Choroid plexus epithelial cell (primary cell): ENCODE results near the gene PRR5L.

Experiments used
- DNase-seq: peaks from one replicate; pipeline ENCODE4 v3.0.0-alpha.2; 2010; ENCODE audit warnings: low read depth
- H3K4me3 ChIP-seq: 2 replicates; pipeline ENCODE4 v1.5.1; 2011; ENCODE audit warnings: low read depth, mild to moderate bottlenecking, control low read depth, low read length, moderate library complexity
- TF ChIP-seq, protein P1 (sequence below): conservative IDR thresholded peaks from 2 replicates; pipeline ENCODE4 v1.5.1; 2011; ENCODE audit warnings: low read depth, mild to moderate bottlenecking, control low read depth, inconsistent platforms, low read length, moderate library complexity

PRR5L gene

DNA sequence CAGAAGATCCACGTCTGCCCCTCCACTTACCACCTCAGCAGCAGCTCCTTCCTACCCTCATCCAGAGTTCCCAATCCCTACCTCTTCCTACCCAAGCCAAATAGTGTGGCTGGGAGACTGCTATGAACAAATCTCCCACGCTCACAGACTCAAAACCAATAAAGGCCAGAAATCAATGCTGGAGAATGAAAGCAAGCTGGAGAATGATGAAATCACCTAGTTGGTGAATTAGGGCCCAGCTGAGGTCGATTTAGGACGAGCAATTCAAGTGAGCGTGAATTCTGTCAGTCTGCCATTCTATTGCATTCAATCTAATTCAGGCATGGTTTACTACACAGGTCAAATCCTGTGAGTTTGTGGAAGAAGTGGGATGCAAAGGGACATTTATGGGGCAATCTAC is 29.3 kb upstream of the PRR5L start:
- TF ChIP-seq, protein P1, sequence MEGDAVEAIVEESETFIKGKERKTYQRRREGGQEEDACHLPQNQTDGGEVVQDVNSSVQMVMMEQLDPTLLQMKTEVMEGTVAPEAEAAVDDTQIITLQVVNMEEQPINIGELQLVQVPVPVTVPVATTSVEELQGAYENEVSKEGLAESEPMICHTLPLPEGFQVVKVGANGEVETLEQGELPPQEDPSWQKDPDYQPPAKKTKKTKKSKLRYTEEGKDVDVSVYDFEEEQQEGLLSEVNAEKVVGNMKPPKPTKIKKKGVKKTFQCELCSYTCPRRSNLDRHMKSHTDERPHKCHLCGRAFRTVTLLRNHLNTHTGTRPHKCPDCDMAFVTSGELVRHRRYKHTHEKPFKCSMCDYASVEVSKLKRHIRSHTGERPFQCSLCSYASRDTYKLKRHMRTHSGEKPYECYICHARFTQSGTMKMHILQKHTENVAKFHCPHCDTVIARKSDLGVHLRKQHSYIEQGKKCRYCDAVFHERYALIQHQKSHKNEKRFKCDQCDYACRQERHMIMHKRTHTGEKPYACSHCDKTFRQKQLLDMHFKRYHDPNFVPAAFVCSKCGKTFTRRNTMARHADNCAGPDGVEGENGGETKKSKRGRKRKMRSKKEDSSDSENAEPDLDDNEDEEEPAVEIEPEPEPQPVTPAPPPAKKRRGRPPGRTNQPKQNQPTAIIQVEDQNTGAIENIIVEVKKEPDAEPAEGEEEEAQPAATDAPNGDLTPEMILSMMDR: no peak
- DNase-seq: no peak
- no peak overlapping the region for H3K4me3 ChIP-seq

GRCh38 chr11:36268337-36268985 is 27.6 kb upstream of the PRR5L start:
- DNase-seq: no peak
- TF ChIP-seq, protein P1: no peak
- no peak overlapping the region for H3K4me3 ChIP-seq

DNA sequence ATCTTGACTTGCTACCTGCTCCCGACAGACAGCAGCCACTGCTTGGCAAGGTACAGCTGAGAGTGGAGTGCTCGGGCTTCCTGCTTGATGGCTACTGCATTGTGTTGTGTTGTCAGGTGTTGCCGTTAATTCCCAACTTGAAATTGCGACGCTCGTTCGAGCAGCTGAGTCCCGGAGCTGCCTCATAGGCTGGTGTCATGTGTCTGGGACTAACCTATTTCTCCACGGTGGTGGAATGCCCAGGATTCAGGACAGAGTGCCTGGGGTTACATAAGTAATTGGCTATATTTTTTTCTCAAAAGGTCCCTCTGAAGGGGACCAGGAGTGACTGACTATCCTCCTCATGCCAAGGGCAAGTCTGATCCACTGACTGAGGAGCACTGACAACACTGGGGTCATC is 25.4 kb upstream of the PRR5L start:
- TF ChIP-seq, protein P1: no peak
- no peak overlapping the region for H3K4me3 ChIP-seq
- no peak for DNase-seq

DNA sequence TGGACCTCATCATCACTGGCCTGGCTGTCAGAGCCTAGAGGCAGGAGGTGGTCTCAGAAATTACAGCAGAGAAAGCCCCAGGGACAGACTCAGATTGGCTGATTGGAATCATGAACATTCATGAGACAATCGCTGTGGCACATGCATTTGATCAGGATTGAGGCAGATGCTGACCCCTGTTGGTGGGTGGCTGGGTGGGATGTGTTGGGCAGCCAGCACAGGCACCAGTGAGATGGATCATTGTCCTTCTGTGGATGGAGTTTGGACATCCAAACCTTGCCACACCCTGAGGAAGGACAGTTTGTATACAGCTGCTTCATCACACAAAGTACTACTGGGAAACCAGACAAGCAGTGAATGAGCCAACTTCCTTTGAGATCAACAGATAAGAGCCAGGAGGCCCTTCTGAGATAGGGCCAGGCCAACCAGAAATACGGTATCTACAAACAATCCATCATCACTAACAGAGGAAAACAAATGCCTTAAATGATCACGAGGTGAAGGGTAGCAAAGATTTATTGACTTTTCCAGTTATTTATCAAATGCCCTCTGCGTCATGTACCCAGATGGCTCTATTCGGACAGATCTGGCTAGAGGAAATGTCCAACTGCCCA is 24.2 kb upstream of the PRR5L start:
- no peak overlapping the region for H3K4me3 ChIP-seq
- TF ChIP-seq, protein P1: peak; percentile 29
- DNase-seq: no peak

GRCh38 chr11:36273110-36273509 is 23.0 kb upstream of the PRR5L start:
- DNase-seq: peak; percentile 25
- H3K4me3 ChIP-seq: no peak overlapping the region
- TF ChIP-seq, protein P1: no peak

DNA sequence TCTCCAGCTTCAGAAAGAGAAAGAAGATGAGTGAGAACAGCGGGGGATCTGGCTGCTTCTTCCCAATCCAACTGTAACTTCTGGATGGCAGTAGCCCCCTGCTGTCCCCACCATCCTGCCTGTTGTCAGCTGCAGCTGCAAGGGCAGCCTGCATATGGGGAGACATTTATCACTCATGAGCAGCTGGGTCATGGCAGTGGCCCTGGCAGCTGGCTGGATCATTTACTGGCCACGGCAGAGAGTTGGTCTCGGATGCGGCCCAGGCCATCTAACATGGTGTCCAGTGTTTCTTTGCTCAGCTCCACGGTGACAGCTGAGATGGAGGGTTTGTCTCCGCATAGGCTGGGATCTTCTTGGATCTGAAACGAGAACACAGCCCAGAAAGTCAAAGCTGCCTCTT is 21.7 kb upstream of the PRR5L start:
- no peak overlapping the region for H3K4me3 ChIP-seq
- DNase-seq: no peak
- TF ChIP-seq, protein P1: no peak
